ENCODE measurements around the gene VPS45. TPM values are rescaled to one million over a fixed set of nuclear protein-coding genes. Genes with fewer than 3 reads are reported as not detected.

VPS45 gene
- total RNA-seq = 19.0 and 50.8 TPM in 2 replicates

GRCh38 chr1:150067184-150068108 lies at the start of gene VPS45:
TSS of gene VPS45 (plus strand) at chr1:150067776. CDS start at chr1:150067858, 82 bp downstream.

GRCh38 chr1:150149271-150150132 lies 81.9 kb downstream of the VPS45 start, which contains the start of gene PLEKHO1:
TSS of gene PLEKHO1 (plus strand) at chr1:150149916. CDS start at chr1:150150258, 342 bp downstream.

Other genes with a start within 250 kb of the VPS45 start
- 4.2 and 6.6 TPM in 2 replicates for gene BOLA1, start 168.2 kb upstream of the VPS45 start, total RNA-seq
- gene SV2A, start 149.9 kb upstream of the VPS45 start, total RNA-seq = 7.9 and 33.5 TPM in 2 replicates
- 15.1 and 21.0 TPM in 2 replicates for gene SF3B4, start 140.0 kb upstream of the VPS45 start, total RNA-seq
- 2.6 and 8.3 TPM in 2 replicates for gene MTMR11, start 130.9 kb upstream of the VPS45 start, total RNA-seq
- gene OTUD7B, start 57.0 kb upstream of the VPS45 start, total RNA-seq = 20.1 and 23.5 TPM in 2 replicates
- gene PLEKHO1, start 82.1 kb downstream of the VPS45 start, total RNA-seq = 46.2 and 78.3 TPM in 2 replicates
- gene ANP32E, start 168.3 kb downstream of the VPS45 start, total RNA-seq = 10.5 and 29.9 TPM in 2 replicates
- gene CA14, start 190.0 kb downstream of the VPS45 start, total RNA-seq = not detected in 2 replicates
- gene APH1A, start 201.2 kb downstream of the VPS45 start, total RNA-seq = 104 and 134 TPM in 2 replicates
- 0.43 and 0.88 TPM in 2 replicates for gene C1orf54, start 205.0 kb downstream of the VPS45 start, total RNA-seq
- gene CIART, start 214.8 kb downstream of the VPS45 start, total RNA-seq = 0.66 and 3.4 TPM in 2 replicates
- 25.1 and 29.8 TPM in 2 replicates for gene MRPS21, start 226.1 kb downstream of the VPS45 start, total RNA-seq